ENCODE results near the gene MYRIP. TPM values are rescaled to one million over a fixed set of nuclear protein-coding genes. Genes with fewer than 3 reads are reported as not detected.

Gene MYRIP
- total RNA-seq, 1 experiment from 2014 or later = 1.6 TPM

DNA sequence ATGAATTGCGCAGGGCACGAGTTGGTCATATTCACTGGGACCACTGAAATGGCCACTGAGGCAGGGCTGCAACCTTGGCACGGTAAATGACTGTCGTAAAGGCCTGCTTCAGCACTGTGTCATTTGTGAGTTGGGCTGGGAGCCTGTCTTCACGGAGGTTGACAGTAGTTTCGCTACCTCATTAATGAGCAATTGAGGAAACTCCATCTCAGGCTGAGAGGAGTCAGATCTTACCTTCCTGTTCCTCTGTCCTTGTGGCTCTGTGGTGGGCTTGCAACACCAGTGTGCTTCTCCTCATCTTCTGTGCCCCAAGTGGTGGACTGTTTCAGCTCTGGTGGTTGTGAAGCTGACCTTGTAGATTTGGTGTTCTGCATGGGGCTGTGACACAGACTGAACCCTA lies 420.0 kb downstream of the MYRIP start:
- Mint-ChIP-seq H3K36me3 (no peaks in the 10 kb centered on the region), H3K27me3 (ENCODE audit: low read depth) (no peaks in the 10 kb centered on the region), H3K27ac (no peak overlapping the region; the same call in 1 of the 2 replicates), H3K9me3 (peaks cover 6% of the 10 kb centered on the region), H3K4me3 (no peak overlapping the region), H3K4me1 (no peaks in the 10 kb centered on the region)
- ChIA-PET CTCF (interaction anchor here (1.0 to 2.3 kb wide), 2 partner anchors 9 to 37 kb away, joined by 3 to 10 read pairs; no protein-coding TSS in a partner anchor), POLR2A (no interaction called here)
- no peak for ATAC-seq
- no peak for TF ChIP-seq NFE2L1 (CRISPR knock-in tag; IDR thresholded peaks at IDR 0.05)
- TF ChIP-seq FOXK1 (CRISPR knock-in tag; IDR thresholded peaks at IDR 0.05) = no peak
- TF ChIP-seq ZBTB21 (CRISPR knock-in tag; IDR thresholded peaks at IDR 0.05; ENCODE audit: borderline replicate concordance) = no peak
- TF ChIP-seq TEAD4 (CRISPR knock-in tag; IDR thresholded peaks at IDR 0.05) = no peak
- TF ChIP-seq ZMAT4 (CRISPR knock-in tag; IDR thresholded peaks at IDR 0.05) = no peak
- TF ChIP-seq ELF4 (CRISPR knock-in tag; IDR thresholded peaks at IDR 0.05; ENCODE audit: low read depth) = no peak
- TF ChIP-seq ZNF423 (CRISPR knock-in tag; IDR thresholded peaks at IDR 0.05) = no peak
- TF ChIP-seq ERG (CRISPR knock-in tag; IDR thresholded peaks at IDR 0.05) = no peak
- TF ChIP-seq TP53 (CRISPR knock-in tag; IDR thresholded peaks at IDR 0.05) = no peak
- DNase-seq (ENCODE audit: low spot score) = no peak

- H3K27ac Mint-ChIP-seq = no peak overlapping the region
- POLR2A ChIA-PET = no interaction called here
- TF ChIP-seq, protein P1, sequence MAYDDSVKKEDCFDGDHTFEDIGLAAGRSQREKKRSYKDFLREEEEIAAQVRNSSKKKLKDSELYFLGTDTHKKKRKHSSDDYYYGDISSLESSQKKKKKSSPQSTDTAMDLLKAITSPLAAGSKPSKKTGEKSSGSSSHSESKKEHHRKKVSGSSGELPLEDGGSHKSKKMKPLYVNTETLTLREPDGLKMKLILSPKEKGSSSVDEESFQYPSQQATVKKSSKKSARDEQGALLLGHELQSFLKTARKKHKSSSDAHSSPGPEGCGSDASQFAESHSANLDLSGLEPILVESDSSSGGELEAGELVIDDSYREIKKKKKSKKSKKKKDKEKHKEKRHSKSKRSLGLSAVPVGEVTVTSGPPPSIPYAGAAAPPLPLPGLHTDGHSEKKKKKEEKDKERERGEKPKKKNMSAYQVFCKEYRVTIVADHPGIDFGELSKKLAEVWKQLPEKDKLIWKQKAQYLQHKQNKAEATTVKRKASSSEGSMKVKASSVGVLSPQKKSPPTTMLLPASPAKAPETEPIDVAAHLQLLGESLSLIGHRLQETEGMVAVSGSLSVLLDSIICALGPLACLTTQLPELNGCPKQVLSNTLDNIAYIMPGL (CRISPR knock-in tag; IDR thresholded peaks at IDR 0.05) = no peak
- no peak for TF ChIP-seq MYBL2 (CRISPR knock-in tag; IDR thresholded peaks at IDR 0.05)
- TF ChIP-seq CREM (CRISPR knock-in tag; IDR thresholded peaks at IDR 0.05) = no peak
- no peak for TF ChIP-seq HMGA2 (CRISPR knock-in tag; IDR thresholded peaks at IDR 0.05)
- TF ChIP-seq ZNF138 (CRISPR knock-in tag; conservative IDR thresholded peaks at IDR 0.05) = no peak
- TF ChIP-seq FOXJ3 (CRISPR knock-in tag; IDR thresholded peaks at IDR 0.05; ENCODE audit: borderline replicate concordance) = no peak
- TF ChIP-seq RELA (CRISPR knock-in tag; IDR thresholded peaks at IDR 0.05; ENCODE audit: borderline replicate concordance) = no peak
- H3K4me1 Mint-ChIP-seq = no peaks in the 10 kb centered on the region
- H3K9me3 Mint-ChIP-seq = peaks cover 6% of the 10 kb centered on the region
- no peaks in the 10 kb centered on the region for H3K36me3 Mint-ChIP-seq
- H3K4me3 Mint-ChIP-seq = no peak overlapping the region
- CTCF ChIA-PET = interaction anchor here (0.7 to 2.3 kb wide), 3 partner anchors 8 to 63 kb away, joined by 3 to 10 read pairs (median 3); no protein-coding TSS in a partner anchor
- ATAC-seq (no peak), DNase-seq (ENCODE audit: low spot score) (no peak)
- H3K27me3 Mint-ChIP-seq (ENCODE audit: low read depth) = no peaks in the 10 kb centered on the region
These were observed 420.6 kb downstream of the MYRIP start for GRCh38 chr3:40229963-40230362.

DNA sequence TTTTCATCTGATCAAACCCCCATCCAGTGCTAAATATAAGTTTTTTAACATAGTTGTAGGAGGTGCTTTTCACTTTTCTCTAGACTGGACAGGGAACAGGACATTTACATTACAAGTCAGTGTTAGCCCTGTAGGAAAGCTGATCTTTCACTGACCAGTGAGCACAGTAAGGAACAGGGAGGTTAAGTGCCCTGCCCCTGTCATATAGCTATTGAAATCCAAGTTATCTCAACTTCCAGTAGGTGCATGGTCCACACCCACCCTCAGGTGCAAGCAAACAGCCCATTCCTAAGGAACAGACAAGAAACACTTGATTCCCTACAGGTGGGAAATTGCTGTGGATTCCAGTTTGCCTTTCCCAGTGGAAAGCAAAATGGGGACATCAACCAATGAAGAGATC lies 421.0 kb downstream of the MYRIP start:
- Mint-ChIP-seq H3K4me3 (no peak overlapping the region), H3K36me3 (no peaks in the 10 kb centered on the region), H3K27me3 (ENCODE audit: low read depth) (no peaks in the 10 kb centered on the region), H3K4me1 (no peaks in the 10 kb centered on the region), H3K9me3 (peaks cover 6% of the 10 kb centered on the region), H3K27ac (no peak overlapping the region)
- no peak for TF ChIP-seq STAT6 (CRISPR knock-in tag; conservative IDR thresholded peaks at IDR 0.05; ENCODE audit: low read depth)
- TF ChIP-seq NFE2L1 (CRISPR knock-in tag; IDR thresholded peaks at IDR 0.05) = no peak
- TF ChIP-seq USF2 (CRISPR knock-in tag; IDR thresholded peaks at IDR 0.05) = no peak
- no peak for TF ChIP-seq TEAD1 (CRISPR knock-in tag; IDR thresholded peaks at IDR 0.05)
- TF ChIP-seq CREM (CRISPR knock-in tag; IDR thresholded peaks at IDR 0.05) = no peak
- no peak for TF ChIP-seq ATF6 (CRISPR knock-in tag; IDR thresholded peaks at IDR 0.05)
- no peak for TF ChIP-seq HMGA2 (CRISPR knock-in tag; IDR thresholded peaks at IDR 0.05)
- no peak for TF ChIP-seq ESRRA (CRISPR knock-in tag; IDR thresholded peaks at IDR 0.05; ENCODE audit: borderline replicate concordance)
- ATAC-seq (no peak), DNase-seq (ENCODE audit: low spot score) (no peak)
- POLR2A ChIA-PET = no interaction called here
- CTCF ChIA-PET = interaction anchor here (0.7 to 2.3 kb wide), 2 partner anchors 38 to 63 kb away, joined by 3 to 10 read pairs; no protein-coding TSS in a partner anchor
